HepG2 (cell line): ENCODE measurements around the gene PRKG1. TPM values are rescaled to one million over a fixed set of nuclear protein-coding genes. Genes with fewer than 3 reads are reported as not detected.

Source experiments
- ATAC-seq: fragments of 200-7000 bp; cut with Tn5 transposase; 3 replicates; pipeline ENCODE4 v1.9.1; 2020; ENCODE audit warnings: mild to moderate bottlenecking, moderate library complexity
- BruUV-seq: library from RNA; stranded (reverse); fragments of 400-500 nt; replicated peaks from 2 replicates; lab custom pipeline; 2021; lab: Mats Ljungman, UMichigan
- CTCF ChIA-PET: fragments of 300-600 bp; formaldehyde crosslinking; extraction: SDS; loops from one replicate; lab custom pipeline; 2021; ENCODE audit warnings: low total read pairs, inconsistent platforms, low intra/inter-chr PET ratio; lab: Yijun Ruan, JAX
- POLR2A ChIA-PET: fragments of 350-600 bp; sonication (Branson Sonifier 250); formaldehyde crosslinking; loops from one replicate; lab custom pipeline; 2020; ENCODE audit warnings: antibody characterized with exemption, inconsistent platforms; lab: Yijun Ruan, JAX
- DNase-seq: peaks from one replicate; pipeline ENCODE4 v3.0.0-alpha.2; 2015; ENCODE audit warnings: low spot score
- FAIRE-seq: peaks from 3 replicates; lab custom pipeline; 2011; peaks lifted over from hg19 to GRCh38; lab: Jason Lieb, UNC
- H2AFZ ChIP-seq: one replicate; pipeline ENCODE4 v1.6.1; 2011; ENCODE audit warnings: low read length, inconsistent platforms
- H3K27ac ChIP-seq: fragments of 300-600 bp; 3 replicates; pipeline ENCODE4 v1.8.0; 2011; ENCODE audit warnings: mixed run types, mild to moderate bottlenecking, mixed read lengths, low read length, inconsistent platforms; ENCODE audit not compliant: insufficient read depth; ENCODE audit errors: extremely low read length
- H3K27me3 ChIP-seq, 2 experiments: fragments of 200-600 bp in 1 of 2; 2 replicates in 1 of 2; 3 replicates in 1 of 2; pipeline versions ENCODE4 v1.6.0 to v1.8.0; 2011; ENCODE audit warnings: low read length in 2 of 2, mild to moderate bottlenecking in 2 of 2, moderate library complexity in 2 of 2, inconsistent platforms in 1 of 2; ENCODE audit not compliant: insufficient read depth in 2 of 2, control insufficient read depth in 1 of 2
- H3K36me3 ChIP-seq, 2 experiments: fragments of 200-600 bp in 1 of 2; replicated peaks in 1 of 2; 2 replicates in 1 of 2; 3 replicates in 1 of 2; pipeline versions ENCODE4 v1.5.1 to v1.8.0; 2011; ENCODE audit warnings: low read length in 2 of 2, inconsistent platforms in 1 of 2; ENCODE audit not compliant: insufficient read depth in 2 of 2, control insufficient read depth in 1 of 2
- H3K4me1 ChIP-seq: 2 replicates; pipeline ENCODE4 v1.5.1; 2012; ENCODE audit warnings: low read length, inconsistent platforms; ENCODE audit not compliant: insufficient read depth
- H3K4me2 ChIP-seq: 2 replicates; pipeline ENCODE4 v1.6.0; 2011; ENCODE audit warnings: low read depth, low read length, inconsistent platforms
- H3K4me3 ChIP-seq, 3 experiments: fragments of 200-600 bp in 1 of 3; sonication (generic), shearing (Covaris generic) in 1 of 3; replicated peaks in 1 of 3; 2 replicates each; pipeline ENCODE4 v1.5.1; 2011 to 2016; ENCODE audit warnings: low read length in 3 of 3, inconsistent platforms in 2 of 3, low read depth in 2 of 3, mild to moderate bottlenecking in 2 of 3, control low read depth in 1 of 3, mixed read lengths in 1 of 3; ENCODE audit not compliant: insufficient read depth in 1 of 3
- H3K79me2 ChIP-seq: one replicate; pipeline ENCODE4 v1.6.1; 2011; ENCODE audit warnings: low read length, inconsistent platforms; ENCODE audit not compliant: insufficient read depth
- H3K9ac ChIP-seq: 2 replicates; pipeline ENCODE4 v1.6.0; 2011; ENCODE audit warnings: mild to moderate bottlenecking, low read depth, low read length, inconsistent platforms; ENCODE audit not compliant: insufficient read depth
- H3K9me3 ChIP-seq: 2 replicates; pipeline ENCODE4 v1.5.1; 2012; ENCODE audit warnings: mild to moderate bottlenecking, low read length
- H4K20me1 ChIP-seq: 2 replicates; pipeline ENCODE4 v1.6.0; 2011; ENCODE audit warnings: inconsistent platforms, mild to moderate bottlenecking, low read length, moderate library complexity; ENCODE audit not compliant: insufficient read depth
- ATM ChIP-seq: fragments of 450-650 bp; IDR thresholded peaks from 2 replicates; pipeline ENCODE4 v1.7.1; 2017; ENCODE audit warnings: mild to moderate bottlenecking, borderline replicate concordance
- JDP2 ChIP-seq: sonication (generic); formaldehyde crosslinking; IDR thresholded peaks from 2 replicates; pipeline ENCODE4 v1.8.1; 2022; ENCODE audit warnings: missing genetic modification reagents, borderline replicate concordance
- MAF1 ChIP-seq: sonication (generic); formaldehyde crosslinking; IDR thresholded peaks from 2 replicates; pipeline ENCODE4 v1.5.0; 2020; ENCODE audit warnings: missing genetic modification reagents, borderline replicate concordance
- MAZ ChIP-seq, 2 experiments: sonication (generic) in 1 of 2; formaldehyde crosslinking in 1 of 2; IDR thresholded peaks; 2 replicates each; pipeline versions ENCODE4 v1.5.0 to v1.6.1; 2012 to 2020; ENCODE audit warnings: low read depth in 2 of 2, mild to moderate bottlenecking in 2 of 2, borderline replicate concordance in 1 of 2, improper control_type of control experiment in 1 of 2, low read length in 1 of 2, missing genetic modification reagents in 1 of 2, moderate library complexity in 1 of 2
- NR3C1 ChIP-seq: sonication (generic); formaldehyde crosslinking; IDR thresholded peaks from 2 replicates; pipeline ENCODE4 v1.4.0; 2020; ENCODE audit warnings: missing genetic modification reagents
- PATZ1 ChIP-seq: sonication (generic); formaldehyde crosslinking; IDR thresholded peaks from 2 replicates; pipeline ENCODE4 v1.4.0; 2020; ENCODE audit warnings: missing genetic modification reagents
- RAD51 ChIP-seq: fragments of 450-650 bp; IDR thresholded peaks from 2 replicates; pipeline ENCODE4 v1.6.1; 2016; ENCODE audit warnings: borderline replicate concordance
- ZNF101 ChIP-seq: sonication (generic); formaldehyde crosslinking; IDR thresholded peaks from 2 replicates; pipeline ENCODE4 v1.4.0; 2020; ENCODE audit warnings: mild to moderate bottlenecking, low read depth, missing genetic modification reagents, borderline replicate concordance
- ZNF407 ChIP-seq: sonication (generic); formaldehyde crosslinking; IDR thresholded peaks from one replicate; pipeline ENCODE4 v1.5.1; 2020; ENCODE audit warnings: mild to moderate bottlenecking, missing genetic modification reagents; ENCODE audit errors: not compliant biosample characterization
- ZNF572 ChIP-seq: sonication (generic); formaldehyde crosslinking; IDR thresholded peaks from 2 replicates; pipeline ENCODE4 v1.5.1; 2020; ENCODE audit warnings: mild to moderate bottlenecking, missing genetic modification reagents
- ZNF720 ChIP-seq: sonication (generic); formaldehyde crosslinking; IDR thresholded peaks from 2 replicates; pipeline ENCODE4 v1.4.0; 2020; ENCODE audit warnings: missing genetic modification reagents
- ZNF776 ChIP-seq: sonication (generic); formaldehyde crosslinking; IDR thresholded peaks from 2 replicates; pipeline ENCODE4 v1.4.0; 2020; ENCODE audit warnings: mild to moderate bottlenecking, missing genetic modification reagents
- ZNF782 ChIP-seq: sonication (generic); formaldehyde crosslinking; IDR thresholded peaks from 2 replicates; pipeline ENCODE4 v1.4.0; 2020; ENCODE audit warnings: missing genetic modification reagents, mild to moderate bottlenecking, borderline replicate concordance
- WGBS: methylation state at CpG from one replicate; pipeline ENCODE4 v1.1.6; 2017; ENCODE audit warnings: low lambda C conversion rate; 5-methylcytosine and 5-hydroxymethylcytosine counted together
- in situ Hi-C: cut with HindIII; loops from 2 replicates; pipeline ENCODE4 v1.10.0; 2017; ENCODE audit warnings: low pct_unique_long_range_greater_than_20kb; ENCODE audit not compliant: extremely low pct_ligation_motif_present
- intact Hi-C: fragments of 100-400 bp; cut with micrococcal nuclease; formaldehyde crosslinking; loops from one replicate; pipeline ENCODE4 v1.10.0; 2022; ENCODE audit not compliant: unreplicated experiment
- polyA plus RNA-seq, 8 experiments: library from polyadenylated mRNA; depleted of rRNA in 3 of 8; stranded (reverse) in 7 of 8; unstranded in 1 of 8; fragments of >200 nt; fragmentation: Illumina TruSeq in 4 of 8; extraction: Trizol in 4 of 8; gene quantifications; 2 replicates each; pipeline versions ENCODE4 v1.2.1 to v1.2.3, GENCODE V29; 2011 to 2016; ENCODE audit warnings: low read depth in 4 of 8, missing spikeins in 1 of 8, mixed read lengths in 1 of 8; ENCODE audit not compliant: insufficient read depth in 1 of 8
- total RNA-seq, 5 experiments: library from RNA; depleted of rRNA; stranded (reverse); fragments of >200 nt; fragmentation: Illumina TruSeq; extraction: Trizol; gene quantifications; 2 replicates each; pipeline ENCODE4 v1.2.3, GENCODE V29; 2016; ENCODE audit warnings: low read depth in 1 of 5

The PRKG1 gene
- total and polyA plus RNA-seq, 2 of the 13 experiments (the other 11 are each of a cell fraction or from before 2014, with no cell fraction given), result 0.01 TPM; not detected in 1

DNA sequence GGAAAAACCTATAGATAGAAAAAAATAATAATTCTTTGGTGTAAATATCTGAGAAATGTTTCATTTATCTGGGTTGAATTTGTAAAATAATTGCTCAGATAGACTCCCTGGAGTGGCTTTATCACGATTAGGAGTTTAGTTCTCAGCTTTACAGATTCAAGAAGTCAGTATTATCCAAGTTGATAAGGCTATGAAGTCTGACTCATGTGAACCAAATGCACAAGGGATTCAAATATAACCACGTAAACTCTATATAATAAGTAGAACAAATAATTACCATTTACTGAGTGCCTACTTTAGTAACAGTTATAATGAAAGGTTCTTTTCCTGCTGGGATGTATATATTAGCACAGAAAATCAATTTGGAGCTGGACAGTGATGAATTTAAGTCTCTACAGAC, 290.4 kb downstream of the PRKG1 start:
- ChIA-PET POLR2A (no interaction called here), CTCF (no interaction called here)
- Histone ChIP-seq H3K27me3 (no peaks in the 10 kb centered on the region), H3K9ac (no peak overlapping the region), H3K4me1 (no peaks in the 10 kb centered on the region), H3K79me2 (no peaks in the 10 kb centered on the region), H3K4me3 (no peak overlapping the region), H3K27ac (no peak overlapping the region), H3K36me3 (no peaks in the 10 kb centered on the region), H3K4me2 (no peak overlapping the region), H3K9me3 (no peaks in the 10 kb centered on the region), H4K20me1 (no peaks in the 10 kb centered on the region), H2AFZ (no peak overlapping the region)
- FAIRE-seq (no peak), ATAC-seq (no peak), DNase-seq (no peak)
- 0% methylated on average over 2 of the region's 2 CpGs for WGBS
- intact Hi-C loops, result no loop called here
- no peak for TF ChIP-seq MAF1 (CRISPR knock-in tag)
- no peak for TF ChIP-seq MAZ (IDR thresholded peaks at IDR 0.05; ENCODE audit: borderline replicate concordance, low read depth, low read length)
- no peak for TF ChIP-seq MAZ (CRISPR knock-in tag; IDR thresholded peaks at IDR 0.05; ENCODE audit: low read depth)
- no peak for TF ChIP-seq ZNF101 (CRISPR knock-in tag)
- no peak for TF ChIP-seq ZNF776 (CRISPR knock-in tag)
- TF ChIP-seq ZNF782 (CRISPR knock-in tag), result no peak
- no peak for TF ChIP-seq NR3C1 (CRISPR knock-in tag)
- TF ChIP-seq ZNF407 (CRISPR knock-in tag), result no peak
- TF ChIP-seq ATM, result no peak
- no peak for TF ChIP-seq RAD51
- TF ChIP-seq PATZ1 (CRISPR knock-in tag), result no peak
- no peak for TF ChIP-seq ZNF720 (CRISPR knock-in tag)
- TF ChIP-seq JDP2 (CRISPR knock-in tag), result no peak
- no peak for TF ChIP-seq ZNF572 (CRISPR knock-in tag)
- in situ Hi-C loops, result no loop called here
- no TSS peak for BruUV-seq
